GM19463 (cell line): ENCODE data around the gene ATG101.
"Not testable (repeated sequence)": the region's sequence is repeated elsewhere in the genome, so short reads cannot be mapped to it uniquely, and the experiment has no call there.

Source experiments
- ATAC-seq: cut with Tn5 transposase; IDR thresholded peaks from one replicate; pipeline ENCODE4 v1.9.1; 2021; ENCODE audit warnings: mild to moderate bottlenecking, moderate library complexity; ENCODE audit not compliant: unreplicated experiment

The ATG101 gene

GRCh38 chr12:52096332-52097044 lies 26.7 kb downstream of the ATG101 start:
- no peak for ATAC-seq

- no peak for ATAC-seq
These were observed 27.4 kb downstream of the ATG101 start for GRCh38 chr12:52097045-52097666.

GRCh38 chr12:52104431-52105089 lies 34.8 kb downstream of the ATG101 start:
- not testable (repeated sequence) for ATAC-seq

GRCh38 chr12:52116222-52117125 lies 46.7 kb downstream of the ATG101 start:
- not testable (repeated sequence) for ATAC-seq

GRCh38 chr12:52117806-52118475 lies 48.2 kb downstream of the ATG101 start:
- peak; percentile 21 for ATAC-seq

GRCh38 chr12:52119398-52120254 lies 49.8 kb downstream of the ATG101 start:
- ATAC-seq, result no peak

GRCh38 chr12:52120951-52121823 lies 51.4 kb downstream of the ATG101 start:
- no peak for ATAC-seq

GRCh38 chr12:52121824-52122539 lies 52.2 kb downstream of the ATG101 start:
- ATAC-seq, result no peak

GRCh38 chr12:52122540-52122871 lies 52.7 kb downstream of the ATG101 start:
- no peak for ATAC-seq

GRCh38 chr12:52122904-52123303 lies 53.1 kb downstream of the ATG101 start:
- ATAC-seq, result no peak

- no peak for ATAC-seq
These were observed 53.9 kb downstream of the ATG101 start for GRCh38 chr12:52123487-52124186.

GRCh38 chr12:52125476-52125900 lies 55.7 kb downstream of the ATG101 start:
- ATAC-seq, result no peak

- no peak for ATAC-seq
These were observed 56.3 kb downstream of the ATG101 start for GRCh38 chr12:52126050-52126604.
